AML-193 (cell line): ENCODE measurements around the gene FAM83B.
"Not testable (repeated sequence)": the region's sequence is repeated elsewhere in the genome, so short reads cannot be mapped to it uniquely, and the experiment has no call there.

Source experiments
- DNase-seq, 2 experiments: peaks; one replicate each; lab custom pipeline; 2025; lab: John Stamatoyannopoulos, UW

The FAM83B gene

DNA sequence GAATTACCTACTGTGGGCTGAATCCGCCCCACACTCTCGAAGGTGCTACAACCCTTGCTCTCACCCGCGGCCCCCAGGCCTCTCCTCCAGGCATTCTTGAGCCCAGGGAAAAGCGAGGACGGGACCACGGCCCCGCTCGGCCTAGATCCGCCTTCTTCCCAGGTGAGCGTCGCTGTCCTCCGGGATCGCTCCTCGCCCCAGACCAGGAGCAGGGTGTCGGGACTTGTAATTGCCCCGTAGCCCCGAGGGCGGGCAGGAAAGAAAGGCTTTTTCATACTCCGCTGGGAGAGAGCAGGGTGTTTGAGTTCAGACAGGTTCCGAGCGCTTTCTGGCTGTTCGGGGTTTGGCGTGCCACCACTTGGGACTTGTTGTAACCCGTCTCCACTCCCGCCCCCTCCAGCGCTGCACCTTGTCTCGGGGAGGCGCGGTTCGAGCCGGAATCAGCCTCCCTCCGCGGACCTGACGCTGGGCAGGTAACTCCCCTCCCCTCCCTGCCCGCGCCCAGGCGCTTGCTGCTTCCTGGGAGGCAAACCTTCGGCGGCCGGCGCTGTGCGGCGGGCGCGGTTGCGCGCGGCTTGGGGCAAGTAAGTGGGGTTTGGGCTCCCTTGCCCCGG lies at the start of gene FAM83B:
TSS of gene FAM83B (plus strand) at position 529 of the 614 bp plus-strand sequence. CDS start 23,476 bp downstream, outside the sequence.
- no peak for DNase-seq

- DNase-seq = not testable (repeated sequence)
Measured at GRCh38 chr6:54796918-54797317, 49.7 kb upstream of the FAM83B start.

DNA sequence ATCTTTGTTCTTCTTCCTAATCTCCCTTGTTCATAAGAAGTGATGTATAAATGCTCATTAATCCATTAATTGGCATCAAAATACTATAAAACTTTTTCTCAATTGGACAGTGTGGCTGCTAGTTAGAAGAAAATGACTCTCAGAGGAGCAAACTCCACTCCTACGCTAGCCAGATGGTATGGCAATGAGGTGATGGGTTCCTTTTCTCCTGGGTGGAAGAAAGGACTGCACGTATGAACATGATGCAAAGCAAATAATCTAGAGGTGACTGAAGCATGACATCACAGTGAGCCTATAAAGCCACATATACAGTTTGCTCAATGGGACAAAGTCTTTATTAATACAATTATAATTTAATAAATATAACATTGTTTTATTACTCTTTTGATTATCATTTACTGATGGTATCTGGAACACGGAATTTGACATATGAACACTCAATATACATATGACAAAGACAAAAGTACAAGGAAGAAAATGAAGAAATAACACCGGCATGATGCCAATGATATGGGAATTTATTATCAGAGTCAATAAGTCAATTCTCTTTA lies 46.4 kb upstream of the FAM83B start:
- DNase-seq = no peak

GRCh38 chr6:54801244-54801643 lies 45.3 kb upstream of the FAM83B start:
- DNase-seq = no peak

- DNase-seq = no peak
Measured at GRCh38 chr6:54801669-54802068, 44.9 kb upstream of the FAM83B start.

GRCh38 chr6:54802775-54803634 lies 43.6 kb upstream of the FAM83B start:
- no peak for DNase-seq

- DNase-seq = no peak
Measured at GRCh38 chr6:54805077-54805476, 41.5 kb upstream of the FAM83B start.

DNA sequence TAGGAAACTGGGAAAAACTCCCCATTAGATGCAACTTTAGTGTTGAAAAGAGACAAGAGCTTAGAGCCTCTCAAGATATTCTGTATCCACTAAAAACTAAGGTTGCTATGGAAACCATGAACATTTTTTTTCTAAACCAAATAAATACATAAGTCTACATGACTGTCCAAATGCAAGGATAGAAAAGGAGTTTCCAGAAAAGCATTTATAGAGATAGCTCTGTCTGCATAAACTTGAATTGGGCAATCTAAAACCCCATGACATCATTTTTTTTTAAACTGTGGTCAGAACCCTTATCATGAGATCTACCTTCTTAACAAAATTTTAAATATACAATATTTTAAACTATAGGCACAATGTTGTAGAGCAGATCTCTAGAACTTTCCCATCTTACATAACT lies 36.4 kb upstream of the FAM83B start:
- DNase-seq = no peak

- DNase-seq = no peak
Measured at GRCh38 chr6:54813892-54814291, 32.7 kb upstream of the FAM83B start.

- DNase-seq = no peak
Measured at GRCh38 chr6:54817236-54817635, 29.3 kb upstream of the FAM83B start.

DNA sequence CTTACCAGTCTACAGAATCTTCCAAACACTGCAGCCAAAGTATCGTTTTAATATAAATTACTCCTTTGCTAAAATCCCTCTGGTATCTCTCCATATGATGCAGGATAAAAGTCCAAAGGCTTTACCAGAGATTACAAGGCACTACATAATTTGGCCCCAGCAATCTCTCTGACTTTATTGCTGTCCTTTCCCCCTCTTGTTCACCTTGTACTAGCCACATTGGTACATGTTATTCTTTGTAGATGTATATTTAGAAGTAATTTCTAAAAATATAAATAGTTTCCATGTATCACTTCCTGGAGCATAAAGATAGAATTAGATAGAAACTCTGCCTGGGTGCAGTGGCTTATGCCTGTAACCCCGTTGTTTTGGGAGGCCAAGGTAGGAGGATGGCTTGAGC lies 28.7 kb upstream of the FAM83B start:
- DNase-seq = no peak

GRCh38 chr6:54824225-54824624 lies 22.3 kb upstream of the FAM83B start:
- DNase-seq = not testable (repeated sequence)

DNA sequence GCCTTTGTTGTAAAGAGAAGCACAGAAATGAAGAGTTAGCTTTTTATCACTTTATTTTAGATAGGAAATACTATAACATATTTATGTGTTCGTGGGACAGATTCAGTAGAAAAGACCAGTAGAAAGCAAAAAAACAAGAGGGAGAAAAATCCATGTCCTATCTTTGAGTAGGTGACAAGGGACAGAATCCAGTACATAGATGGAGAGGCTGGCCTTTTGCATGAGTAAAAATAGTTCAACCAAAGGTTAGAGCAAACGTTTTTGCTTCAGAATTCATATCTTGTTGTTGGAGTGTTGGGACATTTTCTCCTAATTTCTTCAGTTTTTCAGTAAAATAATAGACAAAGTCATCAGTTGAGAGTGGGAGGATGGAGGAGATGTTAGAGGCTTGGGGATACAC lies 19.6 kb upstream of the FAM83B start:
- no peak for DNase-seq

DNA sequence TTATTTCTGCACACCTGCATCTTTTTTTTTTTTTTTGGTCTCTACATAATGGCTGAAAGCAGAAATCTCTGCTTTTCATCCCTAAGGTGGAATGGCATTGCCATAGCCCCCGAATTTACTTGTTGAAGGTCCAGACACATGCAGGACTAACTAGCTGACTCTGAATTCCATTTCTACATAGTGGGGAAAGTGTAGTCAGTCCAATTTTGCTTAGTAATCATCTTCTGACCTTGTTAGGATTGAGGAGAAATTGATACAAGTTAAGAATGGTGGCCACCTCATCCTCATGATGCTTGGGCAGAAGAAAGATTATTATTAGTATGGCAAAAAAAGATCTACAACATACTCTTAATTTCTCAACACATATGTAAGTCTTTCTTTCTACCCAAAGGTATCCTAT lies 16.4 kb upstream of the FAM83B start:
- DNase-seq = no peak

- no peak for DNase-seq
Measured at GRCh38 chr6:54835176-54835575, 11.4 kb upstream of the FAM83B start.

DNA sequence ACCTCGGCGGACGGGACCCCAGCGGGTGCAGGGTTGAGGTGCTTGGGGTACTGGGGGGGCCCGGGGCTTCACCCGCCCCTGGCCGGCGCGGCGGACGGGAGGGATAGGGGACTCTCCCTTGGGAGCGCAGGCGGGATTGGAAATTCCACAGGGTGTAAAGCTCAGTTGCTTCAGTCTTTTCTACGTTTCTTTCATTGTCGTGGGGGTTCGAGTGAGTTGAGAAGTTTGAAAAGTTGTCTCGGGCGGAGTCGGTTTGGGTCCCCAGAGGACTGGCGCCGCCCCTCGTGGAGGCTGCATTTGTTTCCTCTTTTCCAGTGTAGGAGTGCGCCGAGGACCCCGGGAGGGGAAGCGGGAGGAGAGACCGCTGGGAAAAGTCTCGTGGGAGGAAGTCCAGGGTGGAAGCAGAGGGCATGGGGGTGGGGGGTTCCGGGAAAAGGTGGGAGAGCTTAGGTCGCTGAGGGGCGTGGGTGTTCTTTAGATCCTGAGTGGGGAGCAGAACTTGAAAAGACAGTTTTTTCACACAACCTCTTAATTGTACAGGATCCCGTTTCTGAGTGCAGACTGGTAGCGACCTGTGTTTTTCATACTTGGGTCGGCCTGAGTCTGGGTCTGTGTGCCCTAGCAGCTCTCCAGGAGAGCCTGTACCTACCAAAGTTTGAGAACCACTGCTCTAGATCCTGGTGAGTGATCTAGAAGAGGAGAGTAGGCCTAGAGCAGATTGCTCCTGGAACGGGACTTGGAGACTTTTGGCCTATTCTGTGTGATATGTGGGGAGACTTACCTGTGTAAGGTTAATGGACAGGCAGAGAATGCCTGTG lies 495 bp downstream of the FAM83B start:
- no peak for DNase-seq

- DNase-seq = no peak
Measured at GRCh38 chr6:54847799-54848597, 1.4 kb downstream of the FAM83B start.

GRCh38 chr6:54850114-54850513 lies 3.5 kb downstream of the FAM83B start:
- DNase-seq = no peak

DNA sequence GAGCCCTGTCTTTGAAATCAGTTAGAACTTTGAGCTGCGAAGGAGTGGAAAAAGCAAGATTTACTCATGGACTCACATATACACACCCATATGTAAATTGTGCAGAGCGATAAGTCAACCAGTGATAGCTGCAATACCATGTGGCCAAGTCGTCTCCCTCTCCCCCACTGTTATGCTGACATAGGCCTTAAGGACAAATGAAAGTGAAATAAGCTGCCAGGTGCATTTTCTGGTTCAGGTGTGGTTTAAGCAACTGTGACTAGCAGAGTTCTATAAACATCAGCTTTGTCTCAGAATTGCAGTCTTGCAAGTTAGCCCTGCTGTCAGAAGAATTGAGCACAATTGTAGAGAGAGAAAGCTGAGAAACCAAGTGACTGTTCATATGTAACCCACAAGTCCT lies 9.6 kb downstream of the FAM83B start:
- DNase-seq = no peak

DNA sequence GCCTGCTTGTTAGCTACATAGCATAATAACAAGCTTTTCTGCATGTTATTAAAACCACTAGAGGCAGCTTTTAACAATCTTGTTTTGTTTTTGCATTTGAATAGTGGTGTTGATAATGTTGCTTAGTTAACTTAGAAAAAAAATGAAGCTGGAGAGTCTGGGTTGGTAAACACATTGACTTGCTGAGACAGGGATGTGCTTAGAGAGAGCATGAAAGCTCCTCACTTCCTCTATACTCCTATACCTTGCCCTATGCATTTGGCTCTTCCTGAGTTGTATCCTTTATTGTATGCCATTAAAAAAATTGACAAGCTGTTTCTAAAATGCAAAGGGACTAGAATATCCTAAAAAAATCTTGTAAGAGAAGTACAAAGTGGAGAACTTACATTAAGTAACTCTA lies 13.6 kb downstream of the FAM83B start:
- no peak for DNase-seq

DNA sequence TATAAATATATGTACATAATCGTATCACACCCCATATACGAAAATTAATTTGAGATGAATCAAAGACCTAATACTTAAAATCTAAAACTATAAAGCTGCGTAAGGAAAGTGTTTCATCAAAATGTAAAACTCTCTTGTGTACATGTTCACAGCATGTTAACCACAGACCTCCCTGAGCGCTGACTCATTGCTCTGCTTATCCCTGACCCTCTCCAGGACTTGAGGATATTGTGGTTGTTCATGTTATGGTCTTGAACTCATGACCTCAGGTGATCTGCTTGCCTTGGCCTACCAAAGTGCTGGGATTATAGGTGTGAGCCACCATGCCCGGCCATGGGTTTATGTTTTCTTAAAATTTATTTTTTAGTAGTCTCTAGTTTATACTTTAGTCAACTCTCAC lies 14.2 kb downstream of the FAM83B start:
- no peak for DNase-seq
